CD4-positive, alpha-beta T cell treated with Interleukin-6 at 100 ng/mL for 8 hours (primary cell): ENCODE measurements around the gene CRYM.
"Not testable (repeated sequence)": the region's sequence is repeated elsewhere in the genome, so short reads cannot be mapped to it uniquely, and the experiment has no call there.

Source experiments
- DNase-seq: peaks from one replicate; pipeline ENCODE4 v3.0.0-alpha.2; 2020; ENCODE audit warnings: mixed read lengths, low spot score

Gene CRYM

DNA sequence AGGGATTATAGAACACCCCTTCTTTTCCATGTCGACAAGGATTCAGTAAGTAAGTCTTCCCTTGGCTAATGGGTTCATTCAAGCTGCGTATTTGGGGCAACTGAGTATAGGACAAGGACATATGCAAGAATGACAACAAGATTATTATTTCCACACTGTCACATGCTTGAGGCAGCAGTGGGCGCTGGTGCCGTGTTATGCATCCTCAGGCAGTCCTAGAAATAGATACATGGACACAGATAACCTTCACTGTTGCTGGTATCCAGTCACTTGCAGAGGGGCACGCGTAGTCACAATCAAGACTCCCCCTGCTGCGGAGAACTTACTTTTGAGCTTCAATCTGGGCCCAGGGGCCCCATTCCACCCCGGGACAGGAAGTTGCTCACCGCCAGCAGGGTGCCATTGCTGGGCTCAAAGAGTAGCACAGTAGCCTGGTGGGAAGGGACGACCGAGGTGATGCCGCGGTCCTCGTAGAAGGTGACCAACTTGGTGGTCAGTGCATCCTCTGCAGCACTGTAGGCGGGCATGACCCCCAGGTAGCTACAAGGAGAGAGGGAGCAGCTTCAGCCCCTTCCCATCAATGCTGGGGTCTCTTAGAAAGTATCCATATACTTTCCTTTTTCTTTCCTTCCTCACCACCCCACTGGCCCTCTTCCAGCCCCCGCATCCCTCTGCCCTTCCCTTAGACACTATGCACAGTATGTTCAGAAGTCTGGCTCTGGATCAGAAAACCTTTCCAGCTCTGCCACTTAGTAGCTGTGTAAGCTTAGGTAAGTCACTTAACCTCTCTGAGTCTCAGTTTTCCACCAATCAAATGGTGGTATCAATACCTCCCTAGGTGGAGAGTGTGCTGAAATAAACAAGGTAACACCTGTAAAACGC lies 804 bp downstream of the CRYM start:
- DNase-seq: no peak

DNA sequence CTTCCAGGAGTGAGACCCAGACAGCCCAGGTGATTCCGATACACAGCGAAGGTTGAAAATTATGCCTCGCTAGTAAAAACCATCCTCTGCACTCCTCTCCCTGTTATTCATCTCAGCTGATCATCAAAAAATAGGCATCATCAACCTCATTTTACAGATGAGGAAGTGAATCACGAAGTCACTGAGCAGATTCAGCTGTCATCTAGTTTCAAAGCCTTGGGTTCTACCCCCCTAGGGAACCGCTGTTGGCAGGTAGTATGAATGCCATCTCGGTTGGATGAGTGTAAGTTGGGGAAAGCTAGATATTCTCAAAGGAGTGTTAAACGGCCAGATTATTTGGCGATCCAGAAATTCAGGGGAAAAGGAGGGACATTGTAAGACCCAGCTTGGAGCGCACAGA lies 2.0 kb downstream of the CRYM start:
- DNase-seq: no peak

DNA sequence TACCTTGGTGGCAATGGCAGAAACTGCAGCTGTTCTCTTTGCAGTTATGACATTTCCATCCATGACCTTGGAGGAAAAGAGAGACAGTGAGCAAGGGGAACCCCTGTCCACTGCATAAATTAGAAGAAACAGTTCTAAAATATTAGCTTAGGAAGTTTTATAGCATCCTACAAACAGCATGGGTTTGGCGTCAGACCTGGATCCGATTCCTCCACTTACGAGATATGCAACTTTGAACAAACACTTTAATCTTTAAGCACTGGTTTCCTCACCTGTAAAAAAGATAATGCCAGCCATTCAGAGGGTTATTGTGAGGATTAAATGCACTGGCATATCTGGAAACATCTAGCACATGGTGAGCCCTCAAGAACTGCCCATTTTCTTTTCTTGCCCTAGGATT lies 2.6 kb downstream of the CRYM start:
- DNase-seq: no peak

DNA sequence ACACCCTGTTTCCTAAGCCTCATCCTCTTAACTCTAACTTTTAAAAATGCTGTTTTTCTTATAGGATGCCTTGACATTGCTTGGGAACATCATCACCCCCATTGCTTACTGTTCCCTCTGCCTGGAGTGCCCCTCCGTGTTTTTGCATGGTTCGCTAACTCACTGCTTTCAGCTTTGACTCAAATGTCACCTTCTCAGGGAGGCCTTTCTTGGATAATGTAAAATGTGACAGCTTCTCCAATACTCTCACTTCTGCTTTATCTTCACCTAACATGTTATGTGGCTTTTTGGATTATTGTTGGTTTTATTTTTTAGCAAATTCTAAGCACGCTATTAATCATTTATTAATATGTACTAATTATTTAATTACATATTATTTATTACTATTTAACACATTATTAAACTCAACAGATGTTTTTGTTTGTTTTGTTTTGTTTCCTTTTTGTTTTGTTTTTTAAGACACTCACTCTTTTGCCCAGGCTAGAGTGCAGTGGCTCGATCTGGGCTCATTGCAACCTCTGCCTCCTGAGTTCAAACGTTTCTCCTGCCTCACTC lies 3.8 kb downstream of the CRYM start:
- no peak for DNase-seq

DNA sequence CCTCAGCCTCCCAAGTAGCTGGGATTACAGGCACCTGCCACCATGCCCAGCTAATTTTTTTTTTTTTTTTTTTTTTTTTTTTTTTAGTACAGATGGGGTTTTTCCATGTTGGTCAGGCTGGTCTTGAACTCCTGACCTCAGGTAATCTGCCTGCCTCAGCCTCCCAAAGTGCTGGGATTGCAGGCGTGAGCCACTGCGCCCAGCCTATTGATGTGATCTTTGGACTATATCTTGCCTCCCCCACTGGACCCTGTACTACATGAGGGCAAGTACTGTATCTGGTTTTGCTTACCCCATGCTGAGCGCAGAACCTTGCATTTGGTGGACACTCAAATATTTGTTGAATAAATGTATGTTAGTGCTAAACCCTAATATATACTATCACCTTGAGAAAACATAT lies 5.3 kb downstream of the CRYM start:
- not testable (repeated sequence) for DNase-seq

DNA sequence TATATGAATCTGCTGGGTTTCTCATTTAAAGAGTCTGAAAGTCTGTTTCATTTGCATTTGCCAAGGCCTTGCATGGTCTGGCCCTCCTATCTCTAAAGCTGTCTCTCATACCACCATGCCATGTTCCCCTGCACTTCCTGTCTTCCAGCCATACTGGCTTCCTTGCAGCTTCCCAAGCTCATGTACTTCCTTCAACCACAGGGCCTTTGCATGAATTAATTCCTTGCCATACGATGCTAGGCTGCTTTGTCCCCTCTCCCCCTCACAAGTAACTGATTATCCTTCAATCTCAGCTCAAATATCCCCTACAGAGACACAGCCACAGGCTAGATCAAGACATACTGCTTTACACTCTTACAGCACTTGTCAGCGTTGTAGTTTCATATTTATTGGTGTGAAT lies 5.8 kb downstream of the CRYM start:
- no peak for DNase-seq

DNA sequence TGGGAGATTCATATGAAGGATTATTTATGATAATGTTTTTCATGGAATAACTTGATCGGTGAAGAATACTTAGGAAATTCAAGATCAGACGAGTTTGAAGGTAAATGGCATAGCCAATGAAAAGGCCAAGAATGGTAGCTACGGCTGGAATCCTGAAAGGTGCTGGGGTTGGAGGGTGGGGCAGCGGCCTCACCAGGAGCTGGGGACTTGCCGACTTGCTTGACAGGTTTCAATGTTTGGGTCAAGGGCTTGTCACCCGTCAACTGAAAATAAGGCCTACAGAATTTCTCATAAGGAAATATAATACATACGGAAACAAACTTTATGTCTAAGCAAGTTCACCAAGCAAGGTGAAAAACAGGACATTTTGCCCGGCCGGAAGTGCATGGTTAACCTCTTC lies 9.9 kb downstream of the CRYM start:
- no peak for DNase-seq

DNA sequence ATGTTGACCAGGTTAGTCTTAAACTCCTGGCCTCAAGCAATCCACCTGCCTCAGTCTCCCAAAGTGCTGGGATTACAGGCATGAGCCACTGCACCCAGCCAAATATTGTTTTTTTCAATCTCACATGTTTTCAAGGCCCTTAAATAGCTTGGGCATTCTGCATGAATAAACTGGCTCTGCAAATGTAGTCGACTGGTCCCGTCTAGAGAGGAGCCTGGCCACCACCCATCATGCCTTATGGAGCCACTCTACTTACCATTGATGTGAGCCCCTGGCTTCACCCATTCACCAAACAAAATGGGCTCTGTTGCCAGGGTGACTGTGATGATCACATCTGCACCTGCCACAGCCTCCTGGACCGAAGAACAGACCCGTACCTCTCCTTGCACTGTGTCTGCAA lies 10.8 kb downstream of the CRYM start:
- no peak for DNase-seq

DNA sequence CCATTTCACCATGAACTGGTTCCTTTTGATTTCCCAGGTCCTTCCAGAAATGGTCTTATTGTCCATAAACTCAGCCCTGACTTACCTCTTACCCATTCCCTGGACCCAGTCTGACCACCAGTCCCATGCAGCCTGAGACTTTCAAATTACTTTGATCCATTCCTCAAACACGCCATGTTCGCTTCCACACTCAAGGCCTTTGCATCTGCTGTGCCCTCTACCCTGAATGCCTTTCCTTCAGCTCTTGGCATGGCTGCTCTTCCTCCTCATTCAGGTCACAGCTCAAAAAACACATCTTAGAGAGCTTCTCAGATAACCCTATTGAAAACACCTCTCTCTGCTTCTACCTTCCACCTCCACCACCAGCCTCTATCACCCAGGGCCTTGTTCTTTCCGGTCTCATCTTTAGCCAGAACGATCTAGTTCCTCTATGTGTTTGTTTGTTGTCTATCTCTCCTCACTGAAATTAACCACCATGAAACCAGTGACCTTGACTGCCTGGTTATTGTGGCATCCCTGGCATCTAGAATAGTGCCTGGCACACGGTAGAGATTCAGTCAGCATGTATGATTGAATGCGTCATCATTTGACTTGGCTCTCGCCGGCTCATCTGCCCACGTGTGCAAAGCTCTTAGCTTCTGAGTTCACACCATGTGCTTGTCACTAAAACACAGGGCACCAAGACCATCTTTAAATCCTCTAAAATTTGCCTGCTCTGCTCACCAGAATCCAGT lies 12.8 kb downstream of the CRYM start:
- DNase-seq: no peak

DNA sequence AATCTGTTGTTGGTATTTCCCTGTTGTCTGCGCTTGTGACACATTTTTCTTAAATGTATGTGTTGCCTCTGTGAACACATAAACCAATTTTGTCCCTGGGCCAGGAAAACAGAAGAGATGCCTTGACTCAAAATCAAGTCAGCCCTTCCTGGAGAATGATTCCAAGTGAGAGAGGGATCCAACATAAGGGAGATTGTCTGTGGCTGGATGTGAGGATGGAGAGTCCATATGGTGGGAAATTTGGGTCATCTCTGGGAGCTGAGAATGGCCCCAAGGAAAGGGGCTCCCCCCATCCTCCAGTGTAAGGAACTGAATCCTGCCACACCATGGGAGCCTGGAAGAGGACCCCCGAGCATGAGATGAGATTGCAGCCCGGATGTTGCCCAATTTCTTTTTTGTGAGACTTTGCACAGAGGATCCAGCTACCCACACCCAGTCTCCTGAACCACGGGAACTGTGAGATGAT lies 13.5 kb downstream of the CRYM start:
- no peak for DNase-seq

DNA sequence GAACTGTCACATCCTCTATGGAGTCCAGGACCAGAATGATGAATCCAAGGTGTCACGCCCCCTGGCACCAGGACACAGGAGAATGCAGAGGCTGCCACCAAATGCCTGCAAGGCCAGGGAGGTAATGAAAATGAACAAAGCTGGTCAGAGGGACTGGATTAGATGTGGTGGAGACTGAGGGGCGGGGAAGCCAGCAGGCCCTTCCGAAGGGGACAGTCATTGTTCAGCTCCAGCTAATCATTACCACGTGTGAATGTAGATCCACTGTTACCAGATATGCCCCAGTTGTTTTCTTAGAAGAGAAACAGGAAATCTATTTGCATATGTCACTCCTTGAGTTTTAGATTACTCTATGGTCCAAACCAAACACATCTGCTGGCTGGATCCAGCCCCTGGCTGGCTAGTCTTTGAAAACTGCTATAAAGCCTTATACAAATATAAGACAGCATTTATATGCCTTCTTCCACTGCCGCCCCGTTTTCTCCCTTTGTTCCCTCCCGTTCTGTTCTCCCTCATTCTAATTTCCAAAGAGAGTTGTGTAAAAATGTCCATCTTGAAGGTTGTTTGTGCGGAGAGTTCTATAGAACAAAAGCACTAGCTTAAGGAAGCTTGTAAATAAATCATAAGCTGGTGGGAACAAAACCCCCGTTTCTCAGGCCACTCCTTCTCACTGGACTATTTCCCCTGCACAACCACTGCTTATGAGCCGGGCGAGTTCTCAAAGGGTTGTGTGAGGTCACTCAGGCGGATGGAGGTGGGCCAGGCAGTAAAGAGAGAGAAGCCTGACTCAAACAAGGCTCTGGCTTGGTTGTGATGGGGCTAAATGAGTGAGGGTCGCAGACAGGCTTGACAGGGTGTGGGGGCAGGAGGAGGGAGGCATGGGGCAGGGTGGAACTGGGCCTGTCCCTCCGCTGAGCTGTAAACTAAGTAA lies 14.2 kb downstream of the CRYM start:
- DNase-seq: no peak

DNA sequence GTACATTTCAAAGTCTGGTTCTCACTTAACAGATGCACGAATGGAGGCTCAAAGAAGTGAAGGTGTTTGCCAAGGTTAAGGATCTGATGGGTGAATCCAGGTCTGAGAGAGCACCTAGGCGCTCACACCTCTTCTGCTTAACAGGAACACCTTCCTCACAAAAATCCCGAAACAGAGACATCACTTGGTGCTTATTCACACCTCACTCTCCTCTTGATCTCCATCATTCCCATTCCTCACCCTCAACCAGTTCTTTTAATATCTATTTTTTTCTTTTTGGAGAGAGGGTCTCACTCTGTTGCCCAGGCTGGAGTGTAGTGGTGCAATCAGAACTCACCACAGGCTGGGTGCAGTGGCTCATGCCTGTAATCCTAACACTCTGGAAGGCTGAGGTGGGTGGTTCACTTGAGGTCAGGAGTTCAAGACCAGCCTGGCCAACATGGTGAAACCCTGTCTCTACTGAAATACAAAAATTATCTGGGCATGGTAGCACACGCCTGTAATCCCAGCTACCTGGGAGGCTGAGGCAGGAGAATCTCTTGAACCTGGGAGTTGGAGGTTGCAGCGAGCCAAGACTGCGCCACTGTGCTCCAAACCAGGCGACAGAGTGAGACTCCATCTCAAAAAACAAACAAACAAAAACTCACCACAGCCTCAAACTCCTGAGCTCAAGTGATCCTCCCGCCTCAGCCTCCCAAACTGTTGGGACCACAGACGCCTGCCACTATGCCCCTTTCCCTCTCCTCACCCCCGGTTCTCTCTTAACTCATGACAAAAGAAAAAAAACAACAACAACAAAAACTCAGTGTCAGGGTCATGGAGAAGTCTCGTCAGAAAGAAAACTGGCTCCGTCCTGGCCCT lies 15.1 kb downstream of the CRYM start:
- DNase-seq: no peak

DNA sequence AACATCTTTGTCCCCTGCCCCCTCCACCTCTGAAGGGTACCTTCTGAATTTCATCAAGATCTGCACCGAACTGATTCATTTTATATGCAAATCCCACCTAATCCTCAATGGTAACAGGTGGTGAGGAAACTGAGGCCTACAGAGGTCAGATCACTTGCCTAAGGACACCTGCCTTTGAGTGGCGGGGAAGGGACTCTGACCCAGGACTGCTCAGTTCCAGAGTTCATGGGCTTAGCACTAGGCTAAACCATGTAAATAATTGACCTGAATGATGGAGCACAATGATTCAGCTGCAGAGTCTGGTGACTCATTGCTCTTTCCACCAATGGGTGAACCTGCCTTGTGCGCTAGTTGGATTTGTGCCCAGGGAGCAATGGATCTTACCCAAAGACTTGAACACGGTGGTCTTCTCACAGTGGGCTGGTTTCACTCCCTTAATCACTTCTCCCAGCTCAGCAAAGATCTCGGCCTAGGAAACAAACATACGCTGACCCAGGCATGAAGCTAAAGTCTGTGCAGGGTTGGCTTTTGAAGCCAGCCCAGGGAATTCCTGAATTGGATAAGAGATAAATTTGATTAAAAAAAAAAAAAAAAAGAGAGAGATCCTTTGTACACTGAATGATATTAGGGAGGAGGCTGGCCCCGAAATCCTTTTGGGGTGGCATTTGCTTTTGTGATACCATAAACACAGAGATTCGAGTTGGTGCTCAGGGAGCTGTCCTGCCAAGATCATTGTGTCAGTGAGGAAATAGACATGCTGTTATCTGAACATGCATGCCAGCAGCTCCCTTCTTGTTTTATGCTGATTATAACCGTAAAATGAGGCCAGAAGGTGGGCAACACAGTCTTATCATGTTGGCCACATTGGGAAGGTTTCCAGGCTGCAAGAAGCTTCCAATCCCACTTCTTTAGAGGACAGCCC lies 17.0 kb downstream of the CRYM start:
- DNase-seq: no peak

DNA sequence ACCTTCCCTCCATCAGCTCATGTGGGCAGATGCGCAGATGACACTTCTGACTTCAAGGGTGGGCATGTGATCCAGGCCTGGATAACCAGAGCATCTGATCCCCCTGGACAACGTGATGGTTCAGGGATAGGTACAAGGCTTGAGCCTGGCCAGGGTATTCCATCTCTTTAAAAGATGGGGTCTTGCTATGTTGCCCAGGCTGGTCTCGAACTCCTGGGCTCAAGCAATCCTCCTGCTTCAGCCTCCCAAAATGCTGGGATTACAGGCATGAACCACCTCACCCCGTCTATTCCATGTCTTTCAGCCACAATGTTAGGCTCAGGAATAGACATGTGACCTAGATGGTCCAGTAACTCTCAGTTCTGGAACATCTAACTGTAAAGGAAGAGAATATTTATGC lies 20.8 kb downstream of the CRYM start:
- DNase-seq: no peak

DNA sequence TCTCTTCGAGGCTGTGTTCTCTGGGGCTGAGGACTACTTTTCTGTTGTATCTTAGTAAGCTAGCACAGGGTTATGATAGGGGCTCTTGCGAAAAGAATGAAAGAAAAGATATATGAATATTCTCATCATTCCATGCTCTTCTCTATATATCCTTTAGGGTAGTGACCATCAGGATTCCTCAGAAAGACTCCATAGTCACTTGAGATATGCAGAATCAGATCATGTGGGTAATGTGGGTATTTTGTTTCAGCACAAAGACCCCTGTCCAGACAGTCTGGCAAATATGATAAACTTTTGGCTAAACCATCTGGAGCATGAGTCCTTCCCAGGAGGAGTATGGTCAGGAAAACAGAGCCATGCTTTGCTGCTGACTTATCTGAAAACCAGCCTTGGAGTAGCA lies 21.5 kb downstream of the CRYM start:
- no peak for DNase-seq

DNA sequence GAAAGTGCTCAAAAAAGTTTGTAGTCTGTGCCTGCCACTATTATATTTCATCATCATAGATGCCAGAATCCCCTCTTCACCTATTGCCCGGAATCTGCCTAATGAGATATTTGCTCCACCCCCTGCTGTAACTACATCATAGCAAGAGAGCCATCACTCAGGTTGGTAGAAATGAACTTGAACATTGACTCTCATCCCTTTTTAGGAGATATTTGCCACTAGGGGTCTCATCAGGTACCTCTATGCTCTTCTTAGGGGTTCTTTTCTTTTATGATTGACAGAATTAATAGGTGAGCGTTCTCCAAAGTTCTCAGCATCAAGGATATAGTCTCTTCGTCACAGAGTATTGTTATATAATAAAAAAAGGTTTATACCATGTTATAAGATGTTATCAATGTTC lies 24.6 kb downstream of the CRYM start:
- no peak for DNase-seq

DNA sequence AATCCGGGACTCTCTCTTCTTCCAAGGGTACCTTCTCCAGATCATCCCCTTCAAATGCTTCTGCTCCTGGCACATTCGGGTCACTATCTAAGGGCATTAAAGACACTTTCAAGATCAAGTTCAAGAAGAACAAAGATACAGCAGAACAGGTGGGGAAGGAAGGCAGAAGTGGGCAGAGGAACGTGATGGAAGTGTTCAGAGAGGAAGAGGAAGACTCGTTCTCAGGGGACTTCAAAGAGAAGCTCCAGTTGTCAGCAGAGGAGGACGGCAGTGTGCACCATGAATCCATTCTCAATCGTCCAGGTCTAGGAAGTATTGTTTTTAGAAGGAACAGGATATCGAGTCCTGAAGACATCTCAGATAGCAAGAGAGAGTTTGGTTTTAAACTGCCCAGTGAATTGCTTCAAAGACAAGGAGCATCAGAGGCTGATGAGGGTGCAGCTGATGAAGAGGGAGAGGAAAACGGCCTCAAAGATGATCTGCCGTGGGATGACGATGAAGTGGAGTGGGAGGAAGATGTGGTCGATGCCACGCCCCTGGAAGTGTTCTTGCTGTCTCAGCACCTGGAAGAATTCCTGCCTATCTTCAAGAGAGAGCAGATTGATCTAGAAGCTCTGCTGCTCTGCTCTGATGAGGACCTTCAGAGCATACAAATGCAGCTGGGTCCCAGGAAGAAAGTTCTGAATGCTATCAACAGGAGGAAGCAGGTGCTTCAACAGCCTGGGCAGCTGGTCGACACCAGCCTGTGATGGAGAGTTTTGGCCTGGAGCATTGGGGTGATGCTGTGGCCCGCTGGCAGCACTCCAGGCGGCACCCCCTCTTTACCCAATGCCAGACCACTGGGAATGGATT lies 27.8 kb downstream of the CRYM start:
- no peak for DNase-seq

DNA sequence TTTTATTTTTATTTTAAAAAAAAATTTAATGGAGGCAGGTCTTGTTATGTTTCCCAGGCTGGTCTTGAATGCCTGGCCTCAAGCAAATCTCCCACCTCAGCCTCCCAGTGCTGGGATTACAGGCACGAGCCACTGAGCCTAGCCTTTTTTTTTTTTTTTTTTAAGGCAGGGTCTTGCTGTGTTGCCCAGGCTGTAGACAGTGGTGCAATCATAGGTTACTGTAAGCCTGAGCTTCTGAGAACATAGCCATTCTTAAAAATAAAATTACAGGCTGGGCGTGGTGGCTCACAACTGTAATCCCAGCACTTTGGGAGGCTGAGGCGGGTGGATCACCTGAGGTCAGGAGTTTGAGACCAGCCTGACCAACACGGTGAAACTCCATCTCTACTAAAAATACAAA lies 29.9 kb downstream of the CRYM start:
- not testable (repeated sequence) for DNase-seq
